ENCODE results near the gene PIF1.

- TF ChIP-seq CTCF (IDR thresholded peaks at IDR 0.05) (no peak), POLR2A (IDR thresholded peaks at IDR 0.05) (no peak)
Observed at GRCh38 chr15:64859226-64859625, 33.8 kb upstream of the PIF1 start.

Data from ovary (tissue), 3 donors.